Activated CD8-positive, alpha-beta T cell treated with anti-CD3 and anti-CD28 coated beads, Interleukin-2, amount 10 ng/mL, durations not matched to agents 7 days and 5 days (primary cell): ENCODE data around the gene TSPEAR. TPM values are rescaled to one million over a fixed set of nuclear protein-coding genes. Genes with fewer than 3 reads are reported as not detected.
"Not testable (repeated sequence)": the region's sequence is repeated elsewhere in the genome, so short reads cannot be mapped to it uniquely, and the experiment has no call there.

ENCODE experiments used
- ATAC-seq: fragments of 150-1000 bp; cut with Tn5 transposase; one replicate; pipeline ENCODE4 v1.10.0; 2021; ENCODE audit warnings: moderate library complexity
- CTCF ChIA-PET: fragments of 350-600 bp; sonication (Branson Sonifier 250); formaldehyde crosslinking; loops from one replicate; lab custom pipeline; 2021; ENCODE audit warnings: antibody characterized with exemption; lab: Charles Lee
- POLR2A ChIA-PET: fragments of 350-600 bp; sonication (Branson Sonifier 250); formaldehyde crosslinking; loops from one replicate; lab custom pipeline; 2021; ENCODE audit warnings: antibody characterized with exemption; lab: Charles Lee
- DNase-seq: peaks from one replicate; pipeline ENCODE4 v3.0.0-alpha.2; 2020
- H3K27ac Mint-ChIP-seq: one replicate; pipeline ENCODE4 v1.8.0; 2021; ENCODE audit warnings: mild to moderate bottlenecking, mixed read lengths
- H3K27me3 Mint-ChIP-seq: one replicate; pipeline ENCODE4 v1.8.0; 2021; ENCODE audit warnings: low read depth, mixed read lengths
- H3K36me3 Mint-ChIP-seq: one replicate; pipeline ENCODE4 v1.8.0; 2021; ENCODE audit warnings: low read depth, mixed read lengths
- H3K4me1 Mint-ChIP-seq: one replicate; pipeline ENCODE4 v1.8.0; 2021; ENCODE audit warnings: low read depth, mixed read lengths
- H3K4me3 Mint-ChIP-seq: one replicate; pipeline ENCODE4 v1.8.0; 2021; ENCODE audit warnings: mild to moderate bottlenecking, mixed read lengths
- H3K9me3 Mint-ChIP-seq: one replicate; pipeline ENCODE4 v1.8.0; 2022; ENCODE audit warnings: mixed read lengths; ENCODE audit not compliant: insufficient read depth
- total RNA-seq, 2 experiments: library from RNA; stranded (reverse); gene quantifications; one replicate each; pipeline ENCODE4 v1.2.3, GENCODE V29; 2021

TSPEAR gene
- total RNA-seq, 2 experiments from 2014 or later = not detected

DNA sequence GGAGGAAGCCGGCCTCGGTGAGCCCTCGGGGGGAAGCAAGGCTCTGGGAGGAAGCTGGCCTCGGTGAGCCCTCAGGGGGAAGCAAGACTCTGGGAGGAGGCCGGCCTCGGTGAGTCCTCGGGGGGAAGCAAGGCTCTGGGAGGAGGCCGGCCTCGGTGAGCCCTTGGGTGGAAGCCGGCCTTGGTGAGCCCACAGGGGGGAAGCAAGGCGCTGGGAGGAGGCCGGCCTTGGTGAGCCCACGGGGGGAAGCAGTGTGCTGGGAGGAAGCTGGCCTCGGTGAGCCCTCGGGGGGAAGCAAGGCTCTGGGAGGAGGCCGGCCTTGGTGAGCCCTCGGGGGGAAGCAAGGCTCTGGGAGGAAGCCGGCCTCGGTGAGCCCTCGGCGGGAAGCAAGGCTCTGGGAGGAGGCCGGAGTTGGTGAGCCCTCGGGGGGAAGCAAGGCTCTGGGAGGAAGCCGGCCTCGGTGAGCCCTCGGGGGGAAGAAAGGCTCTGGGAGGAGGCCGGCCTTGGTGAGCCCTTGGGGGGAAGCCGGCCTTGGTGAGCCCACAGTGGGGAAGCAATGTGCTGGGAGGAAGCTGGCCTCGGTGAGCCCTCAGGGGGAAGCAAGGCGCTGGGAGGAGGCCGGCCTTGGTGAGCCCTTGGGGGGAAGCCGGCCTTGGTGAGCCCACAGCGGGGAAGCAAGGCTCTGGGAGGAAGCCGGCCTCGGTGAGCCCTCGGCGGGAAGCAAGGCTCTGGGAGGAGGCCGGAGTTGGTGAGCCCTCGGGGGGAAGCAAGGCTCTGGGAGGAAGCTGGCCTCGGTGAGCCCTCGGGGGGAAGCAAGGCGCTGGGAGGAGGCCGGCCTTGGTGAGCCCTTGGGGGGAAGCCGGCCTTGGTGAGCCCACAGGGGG, 208.1 kb downstream of the TSPEAR start:
- H3K27ac Mint-ChIP-seq = peak overlapping the region; percentile 46
- H3K36me3 Mint-ChIP-seq, POLR2A ChIA-PET: not testable (repeated sequence)

DNA sequence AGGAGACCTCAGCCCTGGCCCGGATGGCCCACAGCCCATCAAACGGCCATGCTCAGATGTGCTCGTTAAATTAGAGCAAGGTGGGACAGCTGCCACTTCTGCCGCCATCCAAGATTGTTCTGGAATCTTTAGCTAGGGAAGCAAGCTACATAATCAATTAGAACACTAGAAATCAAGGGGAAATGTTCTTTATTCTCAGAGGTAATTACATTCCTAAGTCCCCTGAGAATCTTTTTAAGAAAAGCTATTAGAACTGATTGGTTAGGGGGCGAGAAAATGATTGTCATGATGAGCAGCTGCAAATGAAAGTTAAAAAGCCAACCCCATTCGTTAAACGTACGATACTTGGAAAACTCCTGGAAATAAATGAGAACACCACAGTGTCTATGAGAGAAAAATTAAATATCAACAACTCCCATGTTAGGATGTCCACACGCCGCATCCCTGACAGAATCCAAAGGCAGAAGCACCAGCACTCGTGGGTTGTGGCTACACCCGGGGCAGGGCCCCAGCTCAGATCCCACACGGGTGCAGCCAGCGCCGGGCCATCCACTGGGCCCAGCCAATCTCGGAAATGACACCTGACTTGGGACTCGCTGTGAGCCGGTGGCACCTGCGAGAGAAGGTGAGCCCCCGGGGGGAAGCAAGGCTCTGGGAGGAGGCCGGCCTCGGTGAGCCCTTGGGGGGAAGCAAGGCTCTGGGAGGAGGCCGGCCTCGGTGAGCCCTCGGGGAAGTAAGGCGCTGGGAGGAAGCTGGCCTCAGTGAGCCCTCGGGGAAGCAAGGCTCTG, 209.0 kb downstream of the TSPEAR start:
- no peaks in the 10 kb centered on the region for H3K36me3 Mint-ChIP-seq
- peaks cover 7% of the 10 kb centered on the region for H3K4me1 Mint-ChIP-seq
- ChIA-PET CTCF (interaction anchor here (1.0 to 2.7 kb wide), 3 partner anchors 8 to 291 kb away, joined by 3 to 14 read pairs (median 4); no protein-coding TSS in a partner anchor), POLR2A (no interaction called here)
- ATAC-seq (no peak), DNase-seq (no peak)
- H3K4me3 Mint-ChIP-seq = no peak overlapping the region
- H3K27ac Mint-ChIP-seq = peak overlapping the region; percentile 62
- no peaks in the 10 kb centered on the region for H3K27me3 Mint-ChIP-seq
- H3K9me3 Mint-ChIP-seq = no peaks in the 10 kb centered on the region

More for the DNA sequence above, 208.1 kb downstream of the TSPEAR start:
- not testable (repeated sequence) for ATAC-seq, H3K4me3 Mint-ChIP-seq, DNase-seq, H3K27me3 Mint-ChIP-seq, H3K4me1 Mint-ChIP-seq, H3K9me3 Mint-ChIP-seq
- CTCF ChIA-PET = interaction anchor here (1.0 to 1.5 kb wide), 2 partner anchors 15 to 240 kb away, joined by 3 to 5 read pairs; no protein-coding TSS in a partner anchor

DNA sequence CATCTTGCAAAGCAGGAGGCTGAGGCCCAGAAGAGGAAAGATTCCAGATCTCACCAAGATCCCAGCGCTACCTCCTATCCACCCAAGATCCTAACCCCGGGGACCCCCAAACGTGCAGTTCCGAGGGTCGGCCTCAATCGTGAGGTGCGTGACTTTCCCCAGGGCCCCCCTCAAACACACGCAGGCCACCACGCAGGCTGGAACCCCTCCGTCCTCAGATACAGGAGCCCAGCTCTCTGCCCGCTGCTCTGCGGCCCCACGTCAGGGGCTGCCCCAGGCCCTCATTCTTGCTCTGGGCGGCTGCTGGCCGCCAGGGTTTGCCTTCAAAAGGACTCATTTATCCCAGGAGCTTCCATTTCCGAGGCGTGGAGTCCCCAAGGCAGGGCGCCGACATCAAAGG, 211.3 kb downstream of the TSPEAR start:
- ATAC-seq (no peak), DNase-seq (no peak)
- Mint-ChIP-seq H3K9me3 (no peaks in the 10 kb centered on the region), H3K36me3 (no peaks in the 10 kb centered on the region), H3K4me1 (peaks cover 9% of the 10 kb centered on the region), H3K4me3 (no peak overlapping the region), H3K27me3 (no peaks in the 10 kb centered on the region), H3K27ac (no peak overlapping the region)
- ChIA-PET CTCF (interaction anchor here (1.6 to 2.7 kb wide), 2 partner anchors 10 to 293 kb away, joined by 4 to 14 read pairs; no protein-coding TSS in a partner anchor), POLR2A (no interaction called here)

DNA sequence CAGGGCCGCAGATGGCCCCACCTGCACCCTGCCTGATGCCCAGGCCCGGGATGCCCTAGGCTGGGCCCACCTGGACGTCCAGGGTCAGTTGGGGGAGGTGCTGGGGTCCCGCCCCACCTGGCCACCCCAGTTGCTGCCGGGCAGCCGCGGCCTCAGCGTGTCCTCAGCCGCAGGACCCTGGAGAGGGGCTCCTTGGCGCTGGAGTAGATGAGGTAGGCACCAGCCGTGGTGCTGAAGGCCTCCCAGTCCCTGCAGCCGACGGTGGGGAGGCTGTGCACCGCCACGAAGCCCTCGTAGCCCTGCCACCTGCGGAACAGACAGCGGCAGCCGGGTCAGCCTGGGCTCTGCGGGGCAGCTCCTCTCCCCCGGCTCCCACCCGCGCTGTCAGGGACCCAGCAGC, 211.7 kb downstream of the TSPEAR start:
- peaks cover 9% of the 10 kb centered on the region for H3K4me1 Mint-ChIP-seq
- ChIA-PET POLR2A (no interaction called here), CTCF (interaction anchor here (1.6 kb wide), 1 partner anchor 11 kb away, joined by 4 read pairs; no protein-coding TSS in a partner anchor)
- no peak overlapping the region for H3K4me3 Mint-ChIP-seq
- no peaks in the 10 kb centered on the region for H3K9me3 Mint-ChIP-seq
- no peak for DNase-seq
- no peak for ATAC-seq
- H3K27ac Mint-ChIP-seq = no peak overlapping the region
- H3K27me3 Mint-ChIP-seq = no peaks in the 10 kb centered on the region
- H3K36me3 Mint-ChIP-seq = no peaks in the 10 kb centered on the region

DNA sequence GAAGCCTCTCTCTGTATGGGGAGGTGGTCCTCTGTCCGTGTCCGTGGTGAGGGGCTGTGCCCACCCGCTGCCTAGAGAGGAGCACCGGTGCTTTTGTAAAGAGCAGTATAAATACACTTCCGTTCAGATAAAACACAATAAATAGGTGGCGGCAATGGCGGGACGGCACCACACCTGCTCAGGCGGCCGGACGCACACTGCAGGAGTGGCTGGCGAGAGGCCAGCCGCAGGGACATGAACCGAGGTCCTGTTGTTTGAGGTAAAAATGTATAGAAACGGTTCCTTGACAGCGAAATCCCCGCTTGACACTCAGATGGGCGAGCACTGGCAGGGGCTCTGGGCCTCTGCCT, 212.2 kb downstream of the TSPEAR start:
- ChIA-PET POLR2A (no interaction called here), CTCF (no interaction called here)
- Mint-ChIP-seq H3K27me3 (no peaks in the 10 kb centered on the region), H3K9me3 (no peaks in the 10 kb centered on the region), H3K4me3 (no peak overlapping the region), H3K4me1 (peaks cover 7% of the 10 kb centered on the region), H3K27ac (no peak overlapping the region), H3K36me3 (no peaks in the 10 kb centered on the region)
- DNase-seq = no peak
- ATAC-seq = no peak

DNA sequence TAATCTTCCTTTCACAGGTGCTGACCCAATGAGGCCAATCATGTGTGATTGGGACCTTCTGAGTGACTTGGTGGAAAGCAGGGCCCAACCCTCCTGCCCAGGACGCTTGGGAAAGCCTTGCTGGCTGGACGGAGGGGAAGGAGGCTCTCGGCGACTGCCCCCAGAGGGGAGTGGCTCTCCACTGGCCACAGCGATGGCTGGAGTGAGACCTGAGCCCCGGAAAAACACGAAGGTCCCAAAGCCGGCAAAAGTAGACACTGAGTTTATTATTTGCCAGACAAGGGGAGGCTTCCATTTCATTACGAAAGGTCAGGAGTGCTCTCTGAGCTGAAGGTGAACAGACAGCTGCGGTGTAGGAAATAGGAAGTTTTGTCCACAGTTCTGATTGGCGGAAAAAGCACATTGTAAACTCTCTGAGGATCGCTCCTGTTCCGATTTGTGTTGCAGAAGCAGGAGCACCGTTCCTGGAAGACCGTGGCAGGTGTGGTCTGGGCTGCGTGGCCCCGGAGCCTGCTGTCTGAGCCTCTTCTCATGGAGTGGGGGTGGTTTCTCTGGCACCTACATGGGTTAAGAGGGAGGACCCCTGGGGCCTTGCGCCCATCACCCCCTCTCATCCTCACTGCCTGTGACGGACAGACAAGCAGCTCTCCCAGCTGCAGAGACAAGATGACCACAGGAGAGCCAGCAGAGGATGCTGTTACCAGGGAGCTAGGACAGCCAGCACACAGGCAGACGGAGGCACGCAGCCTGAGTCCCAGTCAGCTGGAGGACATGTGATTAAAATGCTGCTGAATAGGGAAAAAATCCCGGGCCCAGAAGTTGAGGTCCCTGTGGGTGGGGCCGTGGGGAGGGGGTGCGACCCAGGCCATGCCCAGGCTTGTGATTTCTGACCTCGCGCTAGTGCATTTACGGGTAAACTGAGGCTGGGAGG, 212.8 kb downstream of the TSPEAR start:
- ATAC-seq (no peak), DNase-seq (no peak)
- peaks cover 2% of the 10 kb centered on the region for H3K4me1 Mint-ChIP-seq
- H3K36me3 Mint-ChIP-seq = peaks cover under 1% of the 10 kb centered on the region
- no peaks in the 10 kb centered on the region for H3K9me3 Mint-ChIP-seq
- ChIA-PET CTCF (no interaction called here), POLR2A (no interaction called here)
- H3K4me3 Mint-ChIP-seq = no peak overlapping the region
- no peak overlapping the region for H3K27ac Mint-ChIP-seq
- no peaks in the 10 kb centered on the region for H3K27me3 Mint-ChIP-seq

DNA sequence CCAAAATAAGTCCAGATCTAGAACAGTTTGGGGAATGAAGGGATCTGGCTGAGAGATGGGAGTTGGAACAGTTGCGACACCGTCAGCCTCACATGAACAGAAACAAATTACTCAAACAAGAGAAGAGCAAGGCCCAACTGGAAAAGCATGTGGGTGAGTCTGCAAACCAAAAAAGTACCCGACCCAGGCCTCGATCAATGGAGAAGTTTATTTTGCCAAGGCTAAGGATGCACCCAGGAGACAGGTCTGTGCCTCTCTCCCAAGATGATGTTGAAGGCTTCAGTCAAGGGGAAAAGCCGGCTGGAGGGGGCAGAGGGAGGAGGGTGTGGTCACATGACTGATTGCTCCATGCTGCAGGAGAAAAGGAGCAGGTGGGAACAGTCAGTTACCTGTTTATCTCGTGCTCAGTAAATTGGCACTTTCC, 213.7 kb downstream of the TSPEAR start:
- ATAC-seq = no peak
- no peak for DNase-seq
- Mint-ChIP-seq H3K27me3 (peaks cover 4% of the 10 kb centered on the region), H3K27ac (no peak overlapping the region), H3K36me3 (peaks cover 9% of the 10 kb centered on the region), H3K9me3 (peaks cover 8% of the 10 kb centered on the region), H3K4me1 (peaks cover 2% of the 10 kb centered on the region), H3K4me3 (no peak overlapping the region)
- POLR2A ChIA-PET = no interaction called here
- CTCF ChIA-PET = no interaction called here

DNA sequence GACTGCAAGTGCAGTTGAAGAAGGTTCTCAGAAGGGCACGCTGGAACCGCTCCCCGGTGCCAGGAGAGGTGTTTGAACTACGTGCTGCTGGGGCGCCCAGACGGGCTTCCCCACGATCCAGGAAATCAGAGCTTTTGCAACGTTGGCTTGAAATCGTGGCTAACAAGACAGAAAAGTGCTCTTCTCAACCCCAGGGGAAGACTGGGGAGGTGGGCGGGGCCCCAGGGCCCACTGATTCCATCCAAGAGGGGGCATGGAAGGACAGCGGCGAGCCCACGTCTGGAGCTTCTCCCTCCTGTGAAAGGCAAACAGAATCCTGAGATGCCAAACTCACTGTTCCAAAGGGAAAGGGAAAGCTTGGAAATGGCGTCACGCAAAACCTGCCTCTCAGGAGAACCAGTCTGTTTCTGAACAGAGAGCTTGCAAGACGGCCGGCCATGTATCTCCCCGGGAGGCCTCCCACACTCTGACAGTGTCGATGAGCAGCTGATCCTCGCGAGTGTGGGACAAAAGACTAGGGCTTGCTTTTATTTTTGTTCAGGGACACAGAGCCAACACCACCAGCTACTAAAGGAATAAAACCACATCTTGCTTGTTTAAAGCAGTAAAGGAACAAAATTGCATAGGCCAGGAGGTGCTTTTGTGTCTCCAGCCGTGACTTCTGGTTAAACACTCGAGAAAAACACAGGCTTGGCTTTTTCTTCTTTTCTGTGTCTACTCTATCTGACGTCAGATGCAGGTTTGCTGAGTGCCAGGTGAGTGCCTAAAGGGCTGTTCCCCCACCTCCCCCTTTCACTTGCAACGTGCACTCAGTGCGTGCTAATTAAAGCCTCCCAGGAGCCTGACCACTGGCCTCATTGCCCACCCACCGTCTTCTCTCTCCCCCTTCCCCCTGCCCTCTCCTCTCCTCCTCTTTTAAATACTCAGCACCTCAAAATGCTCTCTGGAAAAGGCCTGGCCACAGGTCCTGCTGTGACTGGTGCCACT, 214.5 kb downstream of the TSPEAR start:
- ATAC-seq (no peak), DNase-seq (no peak)
- H3K36me3 Mint-ChIP-seq = peaks cover 15% of the 10 kb centered on the region
- no peak overlapping the region for H3K27ac Mint-ChIP-seq
- H3K27me3 Mint-ChIP-seq = peaks cover 7% of the 10 kb centered on the region
- CTCF ChIA-PET = interaction anchor here (0.7 to 0.9 kb wide), 2 partner anchors 40 to 297 kb away, joined by 3 read pairs; no protein-coding TSS in a partner anchor
- no peak overlapping the region for H3K4me3 Mint-ChIP-seq
- POLR2A ChIA-PET = no interaction called here
- peaks cover 7% of the 10 kb centered on the region for H3K4me1 Mint-ChIP-seq
- H3K9me3 Mint-ChIP-seq = peaks cover 16% of the 10 kb centered on the region

DNA sequence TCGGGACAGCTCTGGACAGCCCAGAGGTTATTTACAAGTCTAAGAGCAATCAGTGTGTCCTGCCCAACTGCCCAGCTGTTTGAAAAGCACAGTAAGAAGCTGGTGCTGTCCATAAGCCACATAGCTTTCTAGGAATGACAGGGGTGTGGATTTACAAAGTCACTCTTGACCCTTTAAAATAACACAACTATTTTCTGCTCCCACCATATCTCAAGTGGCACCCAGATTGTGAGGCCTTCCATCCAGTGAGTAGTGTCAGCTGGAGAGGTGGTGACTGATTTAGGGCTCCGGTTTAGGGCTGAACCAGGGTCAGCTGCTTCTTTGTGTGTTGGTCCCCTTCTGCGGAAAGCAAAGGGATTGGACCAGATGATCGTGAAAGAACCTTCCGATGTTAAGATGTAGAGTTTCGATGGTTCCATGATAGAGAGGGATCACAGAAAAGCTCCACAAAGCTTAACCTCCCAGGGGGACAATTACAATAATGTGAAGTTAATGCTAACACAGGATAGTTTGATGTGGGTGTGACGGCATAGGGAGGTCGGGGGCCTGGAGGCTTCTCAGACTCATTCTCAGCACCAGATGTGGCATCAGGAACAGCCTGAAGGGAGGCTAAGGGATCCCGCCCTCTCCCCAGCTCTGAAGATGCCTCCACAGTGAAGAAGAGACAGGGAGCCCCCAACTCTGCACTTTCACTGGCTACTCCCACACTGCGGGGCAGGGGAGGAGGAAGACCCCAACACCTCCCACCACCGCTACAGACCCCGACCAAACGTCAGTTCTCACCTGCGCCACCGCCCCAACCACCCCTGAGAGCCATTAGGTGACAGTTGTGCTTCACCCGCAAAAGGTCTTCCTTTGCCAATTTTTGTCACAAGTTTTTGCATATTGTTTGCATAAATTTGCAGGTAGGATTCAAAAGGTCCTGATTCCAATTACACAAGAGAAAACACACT, 215.5 kb downstream of the TSPEAR start:
- H3K4me3 Mint-ChIP-seq = no peak overlapping the region
- H3K9me3 Mint-ChIP-seq = peaks cover 20% of the 10 kb centered on the region
- H3K27me3 Mint-ChIP-seq = peaks cover 7% of the 10 kb centered on the region
- ATAC-seq = no peak
- POLR2A ChIA-PET = no interaction called here
- H3K4me1 Mint-ChIP-seq = peaks cover 8% of the 10 kb centered on the region
- no peak for DNase-seq
- CTCF ChIA-PET = interaction anchor here (0.7 to 1.9 kb wide), 3 partner anchors 15 to 298 kb away, joined by 3 to 12 read pairs (median 3); no protein-coding TSS in a partner anchor
- no peak overlapping the region for H3K27ac Mint-ChIP-seq
- peaks cover 16% of the 10 kb centered on the region for H3K36me3 Mint-ChIP-seq
